Measurements from ENCODE around the gene ADPRM. TPM values are rescaled to one million over a fixed set of nuclear protein-coding genes. Genes with fewer than 3 reads are reported as not detected.

The ADPRM gene, protein sequence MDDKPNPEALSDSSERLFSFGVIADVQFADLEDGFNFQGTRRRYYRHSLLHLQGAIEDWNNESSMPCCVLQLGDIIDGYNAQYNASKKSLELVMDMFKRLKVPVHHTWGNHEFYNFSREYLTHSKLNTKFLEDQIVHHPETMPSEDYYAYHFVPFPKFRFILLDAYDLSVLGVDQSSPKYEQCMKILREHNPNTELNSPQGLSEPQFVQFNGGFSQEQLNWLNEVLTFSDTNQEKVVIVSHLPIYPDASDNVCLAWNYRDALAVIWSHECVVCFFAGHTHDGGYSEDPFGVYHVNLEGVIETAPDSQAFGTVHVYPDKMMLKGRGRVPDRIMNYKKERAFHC
- total RNA-seq: 10 to 100 TPM; 16.0 to 16.1 TPM

DNA sequence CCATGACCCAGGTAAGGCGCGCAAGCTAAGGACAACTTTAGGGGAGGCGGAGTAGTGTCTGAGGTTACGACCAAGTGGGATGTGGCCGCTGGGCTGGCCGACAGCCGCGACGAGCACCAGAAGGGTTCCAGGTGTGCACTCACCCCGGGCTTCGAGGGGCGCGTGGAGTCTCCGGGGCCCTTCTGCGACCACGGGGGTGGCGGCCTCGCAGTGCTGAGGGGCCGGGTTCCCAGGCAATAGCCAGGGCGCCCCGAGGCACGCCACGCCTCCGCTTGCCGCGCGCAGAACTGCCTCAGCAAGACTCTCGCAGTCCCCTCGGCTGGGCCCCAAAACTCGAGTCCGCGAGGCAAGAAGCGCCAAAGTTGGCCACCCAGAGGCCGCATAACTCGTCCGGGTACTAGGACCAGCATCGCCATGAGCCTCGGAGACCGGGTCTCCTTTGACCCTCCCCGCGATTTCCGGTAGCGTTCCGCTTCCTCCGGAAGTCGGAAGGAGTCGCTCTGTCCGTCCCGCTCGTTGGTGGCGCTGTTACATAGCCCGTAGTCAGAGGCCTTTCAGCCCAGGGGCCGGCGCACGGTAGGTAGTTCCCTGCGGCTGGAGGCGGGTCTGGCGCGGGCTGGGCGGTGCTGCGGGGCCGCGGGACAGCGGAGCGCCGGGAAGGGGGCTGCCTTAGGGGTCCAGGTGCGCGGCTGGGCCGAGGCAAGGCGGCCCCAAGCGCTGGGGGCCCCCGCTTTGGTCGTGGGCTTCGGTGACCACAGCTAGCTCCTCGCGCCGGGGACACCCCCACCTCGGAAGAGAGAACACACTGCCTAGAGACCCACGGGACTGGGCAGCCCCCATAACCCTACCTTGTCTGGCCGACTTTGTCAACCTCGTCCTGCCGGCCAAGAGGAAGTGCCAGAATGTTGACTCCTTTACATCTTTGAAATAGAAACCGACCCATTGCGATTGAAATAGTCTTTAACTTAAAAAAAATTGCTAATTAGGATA is at the start of gene ADPRM, which contains the start of gene SCO1:
TSS of gene ADPRM (plus strand) at position 503 of the 990 bp plus-strand sequence. CDS start 7,333 bp downstream, outside the sequence.
TSS of gene SCO1 (minus strand) at position 442 of the 990 bp plus-strand sequence. CDS start at position 416, 26 bp downstream.
- Mint-ChIP-seq H3K27ac (peak within 1 kb of the TSS; percentile 95), H3K4me3 (peak within 1 kb of the TSS; percentile 97), H3K27me3 (no peaks in the 10 kb centered on the region), H3K36me3 (ENCODE audit: low read depth) (peaks cover 41% of the 10 kb centered on the region), H3K4me1 (peaks cover 57% of the 10 kb centered on the region), H3K9me3 (no peaks in the 10 kb centered on the region)
- ChIA-PET POLR2A (no interaction called here), CTCF (interaction anchor here (0.7 to 1.8 kb wide), 3 partner anchors 16 to 1257 kb away, joined by 3 to 6 read pairs (median 3); no protein-coding TSS in a partner anchor)
- DNase-seq: peak; percentile 93

DNA sequence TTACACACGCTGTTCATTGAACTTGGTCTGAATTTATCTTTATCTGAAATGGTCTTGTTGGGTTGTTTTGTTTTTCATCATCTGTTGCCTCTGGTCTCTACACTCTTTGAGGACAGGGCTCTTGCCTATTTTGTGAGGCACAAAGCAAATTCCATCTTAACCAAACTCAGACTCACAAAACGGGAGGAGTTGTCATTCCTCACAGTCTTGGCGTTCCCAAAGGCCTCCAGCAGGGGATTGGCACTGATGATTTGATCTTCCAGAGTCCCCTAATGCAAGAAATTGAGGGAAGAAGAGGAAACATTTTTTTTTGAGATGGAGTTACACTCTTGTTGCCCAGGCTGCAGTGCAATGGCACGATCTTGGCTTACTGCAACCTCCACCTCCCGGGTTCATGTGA is 49.0 kb upstream of the ADPRM start:
- no peak overlapping the region for H3K4me3 Mint-ChIP-seq
- no peak overlapping the region for H3K27ac Mint-ChIP-seq
- DNase-seq: no peak
- H3K36me3 Mint-ChIP-seq (ENCODE audit: low read depth): peaks cover 2% of the 10 kb centered on the region
- ChIA-PET CTCF (interaction anchor here (2.1 kb wide), 1 partner anchor 12 kb away, joined by 8 read pairs; no protein-coding TSS in a partner anchor), POLR2A (no interaction called here)
- H3K27me3 Mint-ChIP-seq: no peaks in the 10 kb centered on the region
- peaks cover 5% of the 10 kb centered on the region for H3K4me1 Mint-ChIP-seq
- H3K9me3 Mint-ChIP-seq: no peaks in the 10 kb centered on the region

DNA sequence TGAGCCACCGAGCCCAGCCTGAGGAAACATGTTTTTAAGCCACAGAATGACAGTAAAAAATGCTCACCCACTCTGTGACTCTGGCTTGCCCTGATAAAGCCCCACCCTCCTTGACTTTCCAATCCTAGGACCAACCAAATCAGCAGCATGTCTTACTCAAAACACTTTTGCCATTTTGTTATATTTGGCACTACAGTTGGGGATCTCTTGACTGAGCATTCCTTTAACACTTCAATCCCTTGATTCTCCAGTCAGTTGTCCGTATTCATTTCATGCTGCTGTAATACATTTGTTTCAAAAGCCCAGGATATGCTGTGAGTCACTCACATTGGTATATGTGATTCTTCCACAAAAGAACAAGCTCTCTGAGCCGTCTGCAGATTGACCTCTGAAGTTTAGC is 48.4 kb upstream of the ADPRM start:
- POLR2A ChIA-PET: no interaction called here
- Mint-ChIP-seq H3K27me3 (no peaks in the 10 kb centered on the region), H3K9me3 (no peaks in the 10 kb centered on the region), H3K36me3 (ENCODE audit: low read depth) (peaks cover 2% of the 10 kb centered on the region), H3K27ac (no peak overlapping the region), H3K4me1 (peaks cover 8% of the 10 kb centered on the region), H3K4me3 (no peak overlapping the region)
- DNase-seq: no peak
- CTCF ChIA-PET: no interaction called here

DNA sequence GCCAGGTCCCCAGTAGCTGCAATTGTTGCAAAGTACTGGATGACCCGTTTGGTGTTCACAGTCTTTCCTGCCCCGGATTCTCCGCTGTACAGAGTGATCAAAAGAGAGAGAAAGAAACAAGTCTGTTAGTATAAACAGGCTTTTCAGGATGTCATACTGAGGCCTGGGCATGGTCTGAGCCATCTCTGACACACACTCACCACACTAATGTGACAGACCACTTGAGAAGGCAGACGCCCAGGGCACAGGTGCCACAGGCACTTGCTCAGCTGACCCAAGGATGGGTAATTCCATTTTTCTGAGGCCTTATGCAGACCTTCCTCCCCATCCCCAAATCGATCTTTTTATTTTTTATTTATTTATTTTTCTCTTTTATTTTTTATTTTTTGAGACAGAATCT is 47.8 kb upstream of the ADPRM start:
- no peak for DNase-seq
- no peak overlapping the region for H3K27ac Mint-ChIP-seq
- CTCF ChIA-PET: interaction anchor here (0.6 kb wide), 1 partner anchor 193 kb away, joined by 3 read pairs; no protein-coding TSS in a partner anchor
- no peak overlapping the region for H3K4me3 Mint-ChIP-seq
- no peaks in the 10 kb centered on the region for H3K36me3 Mint-ChIP-seq (ENCODE audit: low read depth)
- no peaks in the 10 kb centered on the region for H3K27me3 Mint-ChIP-seq
- POLR2A ChIA-PET: no interaction called here
- H3K9me3 Mint-ChIP-seq: no peaks in the 10 kb centered on the region
- peaks cover 8% of the 10 kb centered on the region for H3K4me1 Mint-ChIP-seq

DNA sequence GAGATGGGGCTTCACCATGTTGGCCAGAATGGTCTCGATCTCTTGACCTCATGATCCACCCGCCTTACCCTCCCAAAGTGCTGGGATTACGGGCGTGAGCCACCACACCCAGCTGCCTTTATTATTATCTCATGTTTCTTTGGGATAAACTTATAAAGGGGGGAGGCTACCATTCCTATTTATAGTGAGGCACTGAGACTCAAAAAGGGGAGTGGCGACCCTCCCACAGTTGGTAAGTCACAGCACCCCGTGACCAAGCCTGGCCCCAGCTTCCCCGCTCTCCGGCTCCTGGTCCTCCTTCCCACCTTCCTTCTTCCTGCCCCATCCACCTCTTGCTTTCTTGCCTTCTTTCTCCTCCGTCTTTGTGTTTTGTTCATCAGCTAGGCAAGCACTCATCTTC is 45.5 kb upstream of the ADPRM start:
- POLR2A ChIA-PET: no interaction called here
- Mint-ChIP-seq H3K27me3 (no peaks in the 10 kb centered on the region), H3K9me3 (no peaks in the 10 kb centered on the region), H3K4me3 (no peak overlapping the region), H3K4me1 (peaks cover 8% of the 10 kb centered on the region), H3K36me3 (ENCODE audit: low read depth) (no peaks in the 10 kb centered on the region), H3K27ac (no peak overlapping the region)
- CTCF ChIA-PET: interaction anchor here (0.7 to 0.9 kb wide), 2 partner anchors 13 to 30 kb away, joined by 3 to 4 read pairs; no protein-coding TSS in a partner anchor
- no peak for DNase-seq

DNA sequence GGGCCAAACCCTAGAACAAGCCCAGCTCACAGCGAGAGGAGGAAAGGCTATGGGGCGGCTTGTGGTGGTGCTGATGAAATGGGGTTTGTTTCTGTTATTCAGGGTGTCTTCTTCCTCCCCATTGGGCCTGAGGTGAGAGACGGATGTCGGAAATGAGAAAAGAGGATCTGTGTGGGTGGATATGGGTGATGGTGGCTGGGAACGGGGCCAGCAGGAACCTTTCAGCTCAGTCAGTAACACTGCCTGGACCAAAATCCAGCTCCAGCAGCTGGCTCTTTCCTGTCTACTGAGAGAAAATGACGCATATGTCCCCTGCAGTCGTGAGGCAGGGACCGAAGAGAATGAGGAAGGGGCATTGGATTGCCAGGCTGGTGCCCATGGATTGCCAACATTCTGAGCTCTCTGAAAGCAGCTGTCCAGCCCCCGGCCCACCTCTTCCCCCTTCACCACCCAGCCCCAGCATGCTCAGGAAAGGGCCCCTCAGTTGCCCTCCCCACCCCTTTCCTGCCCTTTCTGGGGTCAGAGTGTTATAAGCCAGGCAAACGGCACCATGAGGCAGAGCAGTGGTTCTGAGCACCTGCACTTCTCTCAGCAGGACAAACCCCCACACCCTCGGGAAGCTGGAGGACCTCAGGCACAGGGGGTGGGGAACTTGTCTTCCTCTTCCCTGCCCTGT is 44.3 kb upstream of the ADPRM start:
- ChIA-PET POLR2A (no interaction called here), CTCF (interaction anchor here (0.9 to 2.1 kb wide), 2 partner anchors 11 to 21 kb away, joined by 3 to 5 read pairs; no protein-coding TSS in a partner anchor)
- DNase-seq: no peak
- Mint-ChIP-seq H3K9me3 (no peaks in the 10 kb centered on the region), H3K4me1 (peaks cover 8% of the 10 kb centered on the region), H3K36me3 (ENCODE audit: low read depth) (no peaks in the 10 kb centered on the region), H3K27me3 (no peaks in the 10 kb centered on the region), H3K4me3 (no peak overlapping the region), H3K27ac (no peak overlapping the region)

DNA sequence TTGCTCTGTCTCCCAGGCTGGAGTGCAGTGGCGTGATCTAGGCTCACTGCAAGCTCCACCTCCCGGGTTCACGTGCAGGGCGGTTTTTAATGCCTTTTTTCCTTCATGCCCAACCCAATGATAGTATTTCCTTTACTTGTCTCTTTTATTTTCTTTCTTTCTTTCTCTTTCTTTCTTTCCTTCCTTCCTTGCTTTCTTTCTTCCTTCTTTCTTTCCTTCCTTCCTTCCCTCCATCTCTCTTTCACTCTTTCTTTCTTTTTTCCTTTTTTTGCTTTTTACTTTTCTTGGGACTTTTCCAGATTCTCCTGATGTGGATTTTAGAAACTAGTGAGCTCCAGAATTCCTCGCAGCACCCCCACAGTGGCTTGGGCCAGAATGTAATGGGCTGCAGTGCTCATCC is 43.4 kb upstream of the ADPRM start:
- peaks cover 8% of the 10 kb centered on the region for H3K4me1 Mint-ChIP-seq
- no peak overlapping the region for H3K4me3 Mint-ChIP-seq
- DNase-seq: no peak
- H3K9me3 Mint-ChIP-seq: no peaks in the 10 kb centered on the region
- POLR2A ChIA-PET: interaction anchor here (0.6 kb wide), 1 partner anchor 33 kb away, joined by 16 read pairs; no protein-coding TSS in a partner anchor
- H3K27me3 Mint-ChIP-seq: no peaks in the 10 kb centered on the region
- H3K36me3 Mint-ChIP-seq (ENCODE audit: low read depth): no peaks in the 10 kb centered on the region
- CTCF ChIA-PET: interaction anchor here (1.6 to 2.1 kb wide), 2 partner anchors 8 to 22 kb away, joined by 5 to 8 read pairs; no protein-coding TSS in a partner anchor
- H3K27ac Mint-ChIP-seq: no peak overlapping the region

DNA sequence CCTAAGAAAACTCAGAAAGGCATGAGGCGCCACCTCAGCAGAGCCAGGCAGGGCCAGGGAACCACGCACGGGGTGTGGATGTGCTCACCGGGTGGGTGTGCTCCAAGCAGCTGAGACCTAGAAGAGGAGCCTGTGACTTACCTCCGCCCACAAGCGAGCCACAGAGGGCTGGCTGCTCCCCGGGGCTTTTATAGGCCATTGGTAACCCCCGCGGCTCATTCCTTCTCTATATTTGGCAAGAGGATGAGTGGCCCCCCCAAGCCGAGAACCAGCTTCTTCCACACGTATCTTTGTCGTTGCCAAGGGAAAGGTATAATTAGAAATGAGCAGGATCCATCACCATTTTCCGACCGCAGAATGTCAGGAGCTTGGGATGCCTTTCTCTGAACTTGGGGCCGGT is 40.2 kb upstream of the ADPRM start, which contains the start of gene MYH3:
TSS of gene MYH3 (minus strand) at position 162 of the 400 bp plus-strand sequence. CDS start 2,245 bp downstream, outside the sequence.
- Mint-ChIP-seq H3K4me1 (peaks cover 8% of the 10 kb centered on the region), H3K36me3 (ENCODE audit: low read depth) (no peaks in the 10 kb centered on the region), H3K4me3 (no peak within 1 kb of the TSS), H3K9me3 (no peaks in the 10 kb centered on the region), H3K27me3 (no peaks in the 10 kb centered on the region), H3K27ac (no peak within 1 kb of the TSS)
- CTCF ChIA-PET: interaction anchor here (1.2 kb wide), 1 partner anchor 11 kb away, joined by 5 read pairs; no protein-coding TSS in a partner anchor
- no peak for DNase-seq
- POLR2A ChIA-PET: no interaction called here

DNA sequence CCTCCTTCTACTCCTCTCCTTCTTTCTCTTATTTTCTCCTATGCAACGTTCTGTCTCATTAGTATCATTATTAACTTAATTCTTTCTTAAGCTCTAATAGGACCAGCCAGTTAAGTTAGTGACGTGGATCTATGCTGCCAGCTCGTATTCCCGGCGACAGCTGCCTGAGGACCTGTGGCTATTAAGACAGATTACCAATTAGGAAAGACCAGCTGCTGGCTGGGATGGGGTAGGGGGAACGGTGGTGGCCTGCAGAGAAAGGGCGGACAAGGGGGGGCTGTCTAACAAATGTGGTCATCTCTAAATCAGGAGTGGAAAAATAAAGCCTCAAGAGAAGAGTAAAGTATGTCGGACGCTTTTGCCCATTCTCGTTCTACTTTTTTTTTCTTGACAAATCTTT is 39.5 kb upstream of the ADPRM start:
- no peaks in the 10 kb centered on the region for H3K27me3 Mint-ChIP-seq
- H3K27ac Mint-ChIP-seq: no peak overlapping the region
- POLR2A ChIA-PET: no interaction called here
- no peaks in the 10 kb centered on the region for H3K36me3 Mint-ChIP-seq (ENCODE audit: low read depth)
- H3K9me3 Mint-ChIP-seq: no peaks in the 10 kb centered on the region
- peaks cover 6% of the 10 kb centered on the region for H3K4me1 Mint-ChIP-seq
- H3K4me3 Mint-ChIP-seq: no peak overlapping the region
- CTCF ChIA-PET: interaction anchor here (1.2 kb wide), 1 partner anchor 12 kb away, joined by 5 read pairs; no protein-coding TSS in a partner anchor
- no peak for DNase-seq

DNA sequence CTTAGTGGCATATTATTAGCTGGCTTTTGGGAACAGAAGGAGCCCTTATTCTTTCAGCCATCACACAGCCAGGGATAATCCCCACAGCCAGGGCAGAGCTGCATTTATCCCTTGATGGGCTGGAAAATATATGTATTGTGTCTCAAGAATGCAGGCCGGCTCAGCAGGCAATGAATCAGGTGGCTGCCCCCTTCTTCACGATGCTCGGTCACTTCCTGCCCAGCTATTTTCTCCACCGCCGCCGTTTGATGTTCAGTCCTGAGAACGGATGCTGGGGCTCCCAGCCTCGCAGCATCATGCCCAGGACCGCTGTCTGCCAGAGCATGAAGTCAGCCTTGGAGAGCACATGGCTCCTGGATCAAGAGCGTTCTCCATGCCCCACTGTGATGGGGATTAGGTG is 36.0 kb upstream of the ADPRM start:
- H3K9me3 Mint-ChIP-seq: no peaks in the 10 kb centered on the region
- no peaks in the 10 kb centered on the region for H3K36me3 Mint-ChIP-seq (ENCODE audit: low read depth)
- CTCF ChIA-PET: interaction anchor here (0.9 to 1.3 kb wide), 2 partner anchors 9 to 15 kb away, joined by 3 to 5 read pairs; no protein-coding TSS in a partner anchor
- no peaks in the 10 kb centered on the region for H3K4me1 Mint-ChIP-seq
- no peak overlapping the region for H3K4me3 Mint-ChIP-seq
- no peak overlapping the region for H3K27ac Mint-ChIP-seq
- no peak for DNase-seq
- POLR2A ChIA-PET: no interaction called here
- H3K27me3 Mint-ChIP-seq: no peaks in the 10 kb centered on the region

DNA sequence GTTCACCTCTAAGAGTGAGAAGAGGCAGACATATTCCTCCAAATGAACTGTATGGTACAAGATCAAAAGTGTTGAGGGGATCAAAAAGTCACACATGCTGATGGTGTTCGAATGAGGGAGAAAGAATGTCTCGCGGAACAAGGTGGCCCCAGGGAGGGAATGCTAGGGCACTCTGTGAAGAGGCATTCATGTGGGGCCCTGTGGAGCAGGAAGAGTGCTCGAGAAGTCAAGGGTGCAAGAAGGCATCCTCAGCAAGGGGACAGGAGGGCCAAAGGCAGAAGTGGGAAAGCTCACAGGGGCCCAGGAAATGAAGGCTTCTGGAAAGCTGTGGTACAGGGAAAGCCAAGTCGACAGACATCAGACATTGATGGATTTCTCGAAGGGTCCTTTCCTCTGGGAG is 34.2 kb upstream of the ADPRM start:
- Mint-ChIP-seq H3K27me3 (no peaks in the 10 kb centered on the region), H3K4me1 (no peaks in the 10 kb centered on the region), H3K27ac (no peak overlapping the region), H3K9me3 (no peaks in the 10 kb centered on the region), H3K4me3 (no peak overlapping the region), H3K36me3 (ENCODE audit: low read depth) (no peaks in the 10 kb centered on the region)
- ChIA-PET CTCF (no interaction called here), POLR2A (no interaction called here)
- no peak for DNase-seq

DNA sequence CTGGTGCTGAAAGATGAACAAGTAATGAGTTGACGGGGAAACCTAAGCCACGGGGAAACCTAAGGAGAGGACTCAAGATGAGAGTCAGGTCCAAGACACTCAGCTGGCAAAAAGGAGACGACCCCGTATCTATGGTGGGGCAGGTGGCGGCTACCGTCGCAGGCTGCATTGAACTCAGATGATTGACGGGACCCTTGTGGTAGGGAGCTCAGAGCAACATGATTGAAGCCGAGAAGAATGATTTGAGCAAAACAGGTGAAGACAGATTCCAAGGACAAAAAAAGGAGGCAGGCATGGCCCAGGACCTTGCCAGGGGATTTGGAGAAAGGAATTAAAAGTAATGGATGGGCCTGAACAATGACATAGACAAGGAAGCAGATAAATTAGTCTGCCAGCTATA is 32.8 kb upstream of the ADPRM start:
- ChIA-PET CTCF (interaction anchor here (1.0 kb wide), 2 partner anchors 12 to 72 kb away, joined by 3 to 4 read pairs; no protein-coding TSS in a partner anchor), POLR2A (interaction anchor here (0.6 kb wide), 1 partner anchor 161 kb away, joined by 3 read pairs; no protein-coding TSS in a partner anchor)
- Mint-ChIP-seq H3K27me3 (no peaks in the 10 kb centered on the region), H3K27ac (no peak overlapping the region), H3K36me3 (ENCODE audit: low read depth) (no peaks in the 10 kb centered on the region), H3K9me3 (no peaks in the 10 kb centered on the region), H3K4me3 (no peak overlapping the region), H3K4me1 (no peaks in the 10 kb centered on the region)
- DNase-seq: no peak

Data from activated CD4-positive, alpha-beta T cell treated with anti-CD3 and anti-CD28 coated beads, Interleukin-2, amount 10 ng/mL, durations not matched to agents 7 days and 5 days (primary cell).